ENCODE data around the gene PTPRE.
"Not testable (repeated sequence)": the region's sequence is repeated elsewhere in the genome, so short reads cannot be mapped to it uniquely, and the experiment has no call there.

PTPRE gene

GRCh38 chr10:127983344-127984100 is 76.6 kb downstream of the PTPRE start:
- no peak overlapping the region for H3K4me3 ChIP-seq (ENCODE audit: low read depth, low read length)
- TF ChIP-seq CTCF (IDR thresholded peaks at IDR 0.05; ENCODE audit: low read depth, low read length, missing control alignments) = no peak
- no peak for DNase-seq (ENCODE audit: low read depth)

GRCh38 chr10:127984945-127985344 is 78.0 kb downstream of the PTPRE start:
- DNase-seq (ENCODE audit: low read depth) = no peak
- TF ChIP-seq CTCF (IDR thresholded peaks at IDR 0.05; ENCODE audit: low read depth, low read length, missing control alignments) = no peak
- H3K4me3 ChIP-seq (ENCODE audit: low read depth, low read length) = no peak overlapping the region

GRCh38 chr10:127986531-127987466 is 79.9 kb downstream of the PTPRE start:
- no peak for DNase-seq (ENCODE audit: low read depth)
- no peak overlapping the region for H3K4me3 ChIP-seq (ENCODE audit: low read depth, low read length)
- no peak for TF ChIP-seq CTCF (IDR thresholded peaks at IDR 0.05; ENCODE audit: low read depth, low read length, missing control alignments)

GRCh38 chr10:127987467-127988380 is 80.8 kb downstream of the PTPRE start:
- H3K4me3 ChIP-seq (ENCODE audit: low read depth, low read length) = no peak overlapping the region
- no peak for TF ChIP-seq CTCF (IDR thresholded peaks at IDR 0.05; ENCODE audit: low read depth, low read length, missing control alignments)
- DNase-seq (ENCODE audit: low read depth) = no peak

GRCh38 chr10:127989481-127990012 is 82.6 kb downstream of the PTPRE start:
- no peak overlapping the region for H3K4me3 ChIP-seq (ENCODE audit: low read depth, low read length)
- DNase-seq (ENCODE audit: low read depth) = no peak
- no peak for TF ChIP-seq CTCF (IDR thresholded peaks at IDR 0.05; ENCODE audit: low read depth, low read length, missing control alignments)

- not testable (repeated sequence) for DNase-seq (ENCODE audit: low read depth); H3K4me3 ChIP-seq (ENCODE audit: low read depth, low read length)
Measured at GRCh38 chr10:127990132-127990788, 83.4 kb downstream of the PTPRE start.

Measured in GM12864 (cell line).